Measurements from ENCODE around the gene CEP135.

GRCh38 chr4:55906323-55906722, 42.4 kb upstream of the CEP135 start:
- TF ChIP-seq CSRNP3 (CRISPR knock-in tag; IDR thresholded peaks at IDR 0.05), result no peak
- no peak for TF ChIP-seq ZFP30 (CRISPR knock-in tag; IDR thresholded peaks at IDR 0.05)
- TF ChIP-seq OSR1 (CRISPR knock-in tag; IDR thresholded peaks at IDR 0.05), result no peak
- no peak for TF ChIP-seq ZFP3 (CRISPR knock-in tag; IDR thresholded peaks at IDR 0.05)
- no peak for TF ChIP-seq CREB5 (CRISPR knock-in tag; IDR thresholded peaks at IDR 0.05; ENCODE audit: low read depth)
- TF ChIP-seq ZNF70 (CRISPR knock-in tag; IDR thresholded peaks at IDR 0.05), result no peak
- no peak for TF ChIP-seq BACH2 (CRISPR knock-in tag; IDR thresholded peaks at IDR 0.05; ENCODE audit: borderline replicate concordance)
- no peak for TF ChIP-seq ZNF8 (CRISPR knock-in tag; IDR thresholded peaks at IDR 0.05)
- no peak for TF ChIP-seq GLIS3 (CRISPR knock-in tag; IDR thresholded peaks at IDR 0.05)
- no peak for TF ChIP-seq TCF4 (CRISPR knock-in tag; IDR thresholded peaks at IDR 0.05; ENCODE audit: borderline replicate concordance)
- no peak for TF ChIP-seq ZNF565 (CRISPR knock-in tag; conservative IDR thresholded peaks at IDR 0.05; ENCODE audit: low read depth)
- no peak for TF ChIP-seq PATZ1 (CRISPR knock-in tag; IDR thresholded peaks at IDR 0.05; ENCODE audit: borderline replicate concordance)
- no peak for TF ChIP-seq ARNTL (CRISPR knock-in tag; IDR thresholded peaks at IDR 0.05; ENCODE audit: borderline replicate concordance, low read depth)

All from SK-N-SH treated with all-trans-retinoic acid at 6 μM for 48 hours (cell line).